ENCODE data around the gene CR2.

CR2 gene

GRCh38 chr1:207417076-207417475, 37.1 kb upstream of the CR2 start:
- Histone ChIP-seq H3K4me3 (ENCODE audit: insufficient read length, low read depth) (no peak overlapping the region), H3K36me3 (ENCODE audit: insufficient read depth, insufficient read length, low read length) (no peaks in the 10 kb centered on the region), H3K4me1 (ENCODE audit: insufficient read depth, insufficient read length) (no peaks in the 10 kb centered on the region), H3K27me3 (ENCODE audit: insufficient read depth, insufficient read length) (no peaks in the 10 kb centered on the region), H3K9ac (ENCODE audit: insufficient read length, low read depth) (no peak overlapping the region), H3K9me3 (ENCODE audit: insufficient read depth, low read length) (no peaks in the 10 kb centered on the region)
- no peak for TF ChIP-seq ZNF274 (IDR thresholded peaks at IDR 0.05; ENCODE audit: low read depth, low read length)
- TF ChIP-seq YY1 (IDR thresholded peaks at IDR 0.05; ENCODE audit: insufficient read depth, insufficient read length): no peak
- TF ChIP-seq SUZ12 (IDR thresholded peaks at IDR 0.05; ENCODE audit: extremely low read depth, insufficient read depth, insufficient read length): no peak
- DNase-seq (ENCODE audit: low read depth, low spot score): no peak

DNA sequence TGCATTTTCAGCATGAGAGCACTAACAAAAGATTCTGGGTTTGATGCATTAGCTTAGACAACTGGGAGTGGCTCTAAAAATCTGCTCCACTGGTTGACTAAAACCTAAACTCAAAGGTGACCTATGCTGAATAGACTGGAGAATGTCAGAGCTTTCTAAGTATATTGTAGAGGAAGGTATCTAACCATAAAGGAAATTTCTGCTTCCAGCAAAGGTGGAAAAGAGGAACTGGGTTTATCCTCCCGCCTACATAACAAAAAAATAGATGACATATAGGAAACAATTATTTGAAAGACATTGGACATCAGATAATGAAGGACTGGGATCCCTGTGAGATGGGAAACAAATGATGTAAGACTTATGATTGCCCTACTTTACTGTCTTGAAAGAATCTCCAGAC, 35.8 kb upstream of the CR2 start:
- Histone ChIP-seq H3K9ac (ENCODE audit: insufficient read length, low read depth) (no peak overlapping the region), H3K4me3 (ENCODE audit: insufficient read length, low read depth) (no peak overlapping the region), H3K4me1 (ENCODE audit: insufficient read depth, insufficient read length) (no peaks in the 10 kb centered on the region), H3K27me3 (ENCODE audit: insufficient read depth, insufficient read length) (no peaks in the 10 kb centered on the region), H3K36me3 (ENCODE audit: insufficient read depth, insufficient read length, low read length) (no peaks in the 10 kb centered on the region), H3K9me3 (ENCODE audit: insufficient read depth, low read length) (no peaks in the 10 kb centered on the region)
- TF ChIP-seq SUZ12 (IDR thresholded peaks at IDR 0.05; ENCODE audit: extremely low read depth, insufficient read depth, insufficient read length) (no peak), YY1 (IDR thresholded peaks at IDR 0.05; ENCODE audit: insufficient read depth, insufficient read length) (no peak), ZNF274 (IDR thresholded peaks at IDR 0.05; ENCODE audit: low read depth, low read length) (no peak)
- no peak for DNase-seq (ENCODE audit: low read depth, low spot score)

GRCh38 chr1:207420109-207420508, 34.0 kb upstream of the CR2 start:
- TF ChIP-seq ZNF274 (IDR thresholded peaks at IDR 0.05; ENCODE audit: low read depth, low read length) (no peak), SUZ12 (IDR thresholded peaks at IDR 0.05; ENCODE audit: extremely low read depth, insufficient read depth, insufficient read length) (no peak), YY1 (IDR thresholded peaks at IDR 0.05; ENCODE audit: insufficient read depth, insufficient read length) (no peak)
- DNase-seq (ENCODE audit: low read depth, low spot score): no peak
- Histone ChIP-seq H3K9me3 (ENCODE audit: insufficient read depth, low read length) (no peaks in the 10 kb centered on the region), H3K9ac (ENCODE audit: insufficient read length, low read depth) (no peak overlapping the region), H3K36me3 (ENCODE audit: insufficient read depth, insufficient read length, low read length) (no peaks in the 10 kb centered on the region), H3K4me3 (ENCODE audit: insufficient read length, low read depth) (no peak overlapping the region), H3K4me1 (ENCODE audit: insufficient read depth, insufficient read length) (no peaks in the 10 kb centered on the region), H3K27me3 (ENCODE audit: insufficient read depth, insufficient read length) (no peaks in the 10 kb centered on the region)

GRCh38 chr1:207421078-207421477, 33.0 kb upstream of the CR2 start:
- no peak for TF ChIP-seq ZNF274 (IDR thresholded peaks at IDR 0.05; ENCODE audit: low read depth, low read length)
- TF ChIP-seq SUZ12 (IDR thresholded peaks at IDR 0.05; ENCODE audit: extremely low read depth, insufficient read depth, insufficient read length): no peak
- no peak for TF ChIP-seq YY1 (IDR thresholded peaks at IDR 0.05; ENCODE audit: insufficient read depth, insufficient read length)
- Histone ChIP-seq H3K4me1 (ENCODE audit: insufficient read depth, insufficient read length) (no peaks in the 10 kb centered on the region), H3K9me3 (ENCODE audit: insufficient read depth, low read length) (no peaks in the 10 kb centered on the region), H3K9ac (ENCODE audit: insufficient read length, low read depth) (no peak overlapping the region), H3K36me3 (ENCODE audit: insufficient read depth, insufficient read length, low read length) (no peaks in the 10 kb centered on the region), H3K4me3 (ENCODE audit: insufficient read length, low read depth) (no peak overlapping the region), H3K27me3 (ENCODE audit: insufficient read depth, insufficient read length) (no peaks in the 10 kb centered on the region)
- DNase-seq (ENCODE audit: low read depth, low spot score): no peak

GRCh38 chr1:207423560-207424292, 30.4 kb upstream of the CR2 start:
- Histone ChIP-seq H3K9me3 (ENCODE audit: insufficient read depth, low read length) (peaks cover 25% of the 10 kb centered on the region), H3K27me3 (ENCODE audit: insufficient read depth, insufficient read length) (no peaks in the 10 kb centered on the region), H3K4me3 (ENCODE audit: insufficient read length, low read depth) (no peak overlapping the region), H3K4me1 (ENCODE audit: insufficient read depth, insufficient read length) (no peaks in the 10 kb centered on the region), H3K9ac (ENCODE audit: insufficient read length, low read depth) (no peak overlapping the region), H3K36me3 (ENCODE audit: insufficient read depth, insufficient read length, low read length) (no peaks in the 10 kb centered on the region)
- DNase-seq (ENCODE audit: low read depth, low spot score): no peak
- TF ChIP-seq SUZ12 (IDR thresholded peaks at IDR 0.05; ENCODE audit: extremely low read depth, insufficient read depth, insufficient read length): no peak
- no peak for TF ChIP-seq ZNF274 (IDR thresholded peaks at IDR 0.05; ENCODE audit: low read depth, low read length)
- no peak for TF ChIP-seq YY1 (IDR thresholded peaks at IDR 0.05; ENCODE audit: insufficient read depth, insufficient read length)

DNA sequence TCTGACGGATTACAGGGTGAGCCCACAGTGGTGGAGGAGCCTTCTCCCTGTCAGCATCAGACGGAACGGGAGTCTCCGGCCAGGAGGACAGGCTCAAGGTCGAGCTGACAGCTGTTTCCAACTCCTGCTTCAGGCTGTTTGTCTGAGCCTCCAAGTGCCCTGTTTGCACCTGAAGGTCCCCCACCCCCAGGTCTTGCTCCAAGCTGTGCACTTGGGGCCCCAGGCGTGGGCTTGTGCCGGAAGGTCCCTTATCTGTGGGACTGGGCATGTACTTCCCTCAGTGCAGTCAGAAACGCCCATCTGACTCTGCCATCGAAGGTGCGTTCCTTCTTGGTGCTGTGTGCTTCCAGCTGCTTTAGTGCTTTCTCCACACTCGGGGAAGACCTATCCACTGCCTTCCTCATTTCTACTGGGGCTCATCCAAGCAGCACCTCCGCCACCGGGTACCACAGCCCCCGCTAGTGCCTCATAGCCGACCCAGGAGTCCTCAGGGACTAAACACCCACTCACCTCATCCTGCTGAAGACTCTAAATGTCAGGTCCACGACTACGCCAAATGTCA, 29.5 kb upstream of the CR2 start:
- Histone ChIP-seq H3K27me3 (ENCODE audit: insufficient read depth, insufficient read length) (no peaks in the 10 kb centered on the region), H3K4me1 (ENCODE audit: insufficient read depth, insufficient read length) (no peaks in the 10 kb centered on the region), H3K4me3 (ENCODE audit: insufficient read length, low read depth) (no peak overlapping the region), H3K36me3 (ENCODE audit: insufficient read depth, insufficient read length, low read length) (no peaks in the 10 kb centered on the region), H3K9me3 (ENCODE audit: insufficient read depth, low read length) (peaks cover 25% of the 10 kb centered on the region), H3K9ac (ENCODE audit: insufficient read length, low read depth) (no peak overlapping the region)
- DNase-seq (ENCODE audit: low read depth, low spot score): no peak
- no peak for TF ChIP-seq YY1 (IDR thresholded peaks at IDR 0.05; ENCODE audit: insufficient read depth, insufficient read length)
- TF ChIP-seq SUZ12 (IDR thresholded peaks at IDR 0.05; ENCODE audit: extremely low read depth, insufficient read depth, insufficient read length): no peak
- no peak for TF ChIP-seq ZNF274 (IDR thresholded peaks at IDR 0.05; ENCODE audit: low read depth, low read length)

DNA sequence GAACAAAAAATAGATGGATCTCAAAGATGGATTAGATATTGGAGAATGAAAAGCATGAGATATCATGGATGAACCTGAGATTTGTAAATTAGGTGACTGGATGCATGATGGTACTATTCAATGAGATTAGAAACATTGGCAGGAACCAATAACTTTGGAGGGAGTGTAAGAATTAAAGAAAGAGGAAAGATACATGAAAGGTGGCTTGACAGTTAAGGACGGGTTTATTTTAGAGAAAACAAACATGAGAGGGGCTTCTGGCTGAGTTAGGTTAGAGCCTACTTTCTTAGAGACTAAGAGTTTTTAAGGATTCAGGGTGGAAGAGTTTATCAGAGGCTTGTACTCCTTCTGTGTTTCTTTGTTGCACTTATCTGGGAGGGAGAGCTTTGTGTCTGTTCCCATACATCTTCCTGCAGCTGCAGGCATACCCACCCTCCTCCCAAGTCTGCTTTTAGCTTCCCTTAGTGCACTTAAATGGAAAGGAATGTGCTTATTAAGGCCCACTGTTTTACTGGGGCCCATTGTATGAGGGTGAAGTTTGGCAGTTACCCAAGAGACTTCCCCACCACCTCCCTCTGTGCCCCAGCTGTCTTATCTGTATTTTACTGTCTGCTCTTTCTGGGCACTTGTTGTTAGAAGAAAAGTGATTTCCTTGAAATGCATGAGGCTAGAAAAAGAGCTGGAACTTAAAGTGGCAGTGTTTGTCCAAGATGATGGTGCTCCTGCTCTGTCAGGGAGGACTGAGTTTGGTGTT, 26.1 kb upstream of the CR2 start:
- no peaks in the 10 kb centered on the region for H3K27me3 ChIP-seq (ENCODE audit: insufficient read depth, insufficient read length)
- H3K36me3 ChIP-seq (ENCODE audit: insufficient read depth, insufficient read length, low read length): no peaks in the 10 kb centered on the region
- no peak overlapping the region for H3K9ac ChIP-seq (ENCODE audit: insufficient read length, low read depth)
- no peak for DNase-seq (ENCODE audit: low read depth, low spot score)
- H3K4me3 ChIP-seq (ENCODE audit: insufficient read length, low read depth): no peak overlapping the region
- TF ChIP-seq YY1 (IDR thresholded peaks at IDR 0.05; ENCODE audit: insufficient read depth, insufficient read length) (no peak), ZNF274 (IDR thresholded peaks at IDR 0.05; ENCODE audit: low read depth, low read length) (no peak), SUZ12 (IDR thresholded peaks at IDR 0.05; ENCODE audit: extremely low read depth, insufficient read depth, insufficient read length) (no peak)
- no peaks in the 10 kb centered on the region for H3K4me1 ChIP-seq (ENCODE audit: insufficient read depth, insufficient read length)
- peaks cover 25% of the 10 kb centered on the region for H3K9me3 ChIP-seq (ENCODE audit: insufficient read depth, low read length)
